ENCODE results near the gene TMEM181.

TMEM181 gene

DNA sequence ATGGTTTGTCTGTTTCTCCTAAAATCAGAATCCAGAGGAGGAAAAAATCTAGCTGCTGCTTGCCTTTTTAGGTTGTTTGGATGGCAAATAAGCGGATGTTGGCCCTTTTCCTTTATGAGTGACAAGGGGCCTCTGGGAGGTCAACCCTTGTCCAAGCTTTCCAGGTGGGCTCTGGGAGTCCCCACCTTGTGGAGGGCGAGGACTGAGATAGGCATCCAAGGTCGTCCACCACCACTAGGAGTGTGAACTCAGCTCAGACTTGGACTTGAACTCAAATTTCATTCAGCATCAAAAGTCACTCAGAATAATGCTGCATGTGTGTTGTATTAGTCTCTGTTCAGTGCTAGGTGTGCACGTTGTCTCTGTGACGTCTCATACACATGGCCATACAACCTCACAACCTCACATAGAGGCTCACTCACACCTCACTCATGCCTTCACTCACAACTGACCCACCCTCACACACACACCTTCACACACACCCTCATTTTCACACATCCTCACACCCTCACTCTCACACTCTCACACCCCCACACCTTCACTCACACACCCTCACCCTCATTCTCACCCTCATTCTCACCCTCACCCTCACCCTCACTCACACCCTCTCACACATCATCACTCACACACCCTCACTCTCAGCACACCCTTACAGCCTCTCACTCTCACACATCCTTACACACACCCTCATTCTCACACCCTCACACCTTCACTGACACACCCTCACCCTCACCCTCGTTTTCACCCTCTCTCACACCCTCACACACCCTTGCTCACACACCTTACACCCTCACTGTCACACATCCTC lies 66.7 kb downstream of the TMEM181 start:
- in situ Hi-C loops (cut with HindIII; ENCODE audit: low pct_ligation_motif_present, low sequenced_read_pairs) = no loop called here
- Histone ChIP-seq H3K27ac (no peak overlapping the region), H3K36me3 (replicated peaks) (peaks cover 39% of the 10 kb centered on the region), H3K4me3 (ENCODE audit: low read depth, low read length) (no peak overlapping the region), H3K27me3 (replicated peaks) (no peaks in the 10 kb centered on the region)
- no peak for DNase-seq
- TF ChIP-seq, protein P1, sequence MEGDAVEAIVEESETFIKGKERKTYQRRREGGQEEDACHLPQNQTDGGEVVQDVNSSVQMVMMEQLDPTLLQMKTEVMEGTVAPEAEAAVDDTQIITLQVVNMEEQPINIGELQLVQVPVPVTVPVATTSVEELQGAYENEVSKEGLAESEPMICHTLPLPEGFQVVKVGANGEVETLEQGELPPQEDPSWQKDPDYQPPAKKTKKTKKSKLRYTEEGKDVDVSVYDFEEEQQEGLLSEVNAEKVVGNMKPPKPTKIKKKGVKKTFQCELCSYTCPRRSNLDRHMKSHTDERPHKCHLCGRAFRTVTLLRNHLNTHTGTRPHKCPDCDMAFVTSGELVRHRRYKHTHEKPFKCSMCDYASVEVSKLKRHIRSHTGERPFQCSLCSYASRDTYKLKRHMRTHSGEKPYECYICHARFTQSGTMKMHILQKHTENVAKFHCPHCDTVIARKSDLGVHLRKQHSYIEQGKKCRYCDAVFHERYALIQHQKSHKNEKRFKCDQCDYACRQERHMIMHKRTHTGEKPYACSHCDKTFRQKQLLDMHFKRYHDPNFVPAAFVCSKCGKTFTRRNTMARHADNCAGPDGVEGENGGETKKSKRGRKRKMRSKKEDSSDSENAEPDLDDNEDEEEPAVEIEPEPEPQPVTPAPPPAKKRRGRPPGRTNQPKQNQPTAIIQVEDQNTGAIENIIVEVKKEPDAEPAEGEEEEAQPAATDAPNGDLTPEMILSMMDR (IDR thresholded peaks at IDR 0.05; ENCODE audit: low read depth, low read length, missing control alignments) = no peak

DNA sequence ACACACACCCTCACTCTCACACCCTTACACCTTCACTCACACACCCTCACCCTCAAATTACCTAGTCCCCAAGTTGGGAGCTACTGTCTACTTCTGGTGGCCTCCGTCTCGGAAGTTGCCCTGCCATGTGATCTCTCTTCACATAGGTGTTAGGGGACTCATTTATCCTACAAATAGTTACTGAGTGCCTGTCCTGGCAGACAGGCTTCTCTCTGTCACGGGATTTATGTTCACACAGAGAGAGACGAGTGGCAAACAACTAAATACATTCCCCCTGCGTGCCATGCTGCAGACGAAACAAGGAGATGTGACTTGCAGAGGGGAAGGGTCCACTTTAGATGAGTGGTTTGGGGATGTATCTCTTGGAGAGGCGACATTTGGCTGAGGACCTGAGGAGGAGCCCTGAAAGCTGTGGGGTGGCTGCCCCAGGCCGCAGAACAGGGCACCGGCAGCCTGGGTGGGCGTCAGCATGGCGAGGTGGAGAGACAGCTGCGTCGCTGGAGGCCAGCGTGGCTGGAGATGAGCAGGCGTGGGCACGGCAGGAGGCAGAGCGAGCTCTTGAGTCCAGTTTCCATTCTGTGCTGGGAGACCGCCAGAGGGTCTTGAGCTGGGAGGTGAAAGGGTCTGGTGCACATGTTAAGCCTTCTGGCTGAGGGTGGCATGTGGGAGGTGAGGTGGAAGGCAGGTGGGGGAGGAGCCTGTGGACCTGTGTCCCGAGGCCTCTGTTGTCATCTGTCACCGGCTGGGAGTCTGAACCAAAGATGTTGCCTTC lies 67.5 kb downstream of the TMEM181 start:
- in situ Hi-C loops (cut with HindIII; ENCODE audit: low pct_ligation_motif_present, low sequenced_read_pairs) = no loop called here
- Histone ChIP-seq H3K4me3 (ENCODE audit: low read depth, low read length) (no peak overlapping the region), H3K36me3 (replicated peaks) (peaks cover 36% of the 10 kb centered on the region), H3K27ac (no peak overlapping the region), H3K27me3 (replicated peaks) (no peaks in the 10 kb centered on the region)
- no peak for DNase-seq
- TF ChIP-seq, protein P1 (IDR thresholded peaks at IDR 0.05; ENCODE audit: low read depth, low read length, missing control alignments) = no peak

DNA sequence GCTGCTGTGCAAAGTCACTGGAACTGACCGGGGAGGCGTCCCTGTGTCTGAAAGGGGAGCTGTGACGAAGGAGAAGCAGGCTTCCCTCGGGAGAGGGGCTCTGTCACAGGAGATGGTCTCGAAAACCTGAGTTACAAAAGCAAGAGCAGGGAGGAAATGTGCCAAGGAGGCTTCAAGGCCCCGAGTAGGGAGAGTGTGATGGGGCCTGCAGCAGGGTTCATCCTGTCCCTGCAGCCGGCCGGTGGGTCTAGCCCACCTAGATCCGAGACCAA lies 68.0 kb downstream of the TMEM181 start:
- DNase-seq = no peak
- Histone ChIP-seq H3K4me3 (ENCODE audit: low read depth, low read length) (no peak overlapping the region), H3K36me3 (replicated peaks) (peaks cover 34% of the 10 kb centered on the region), H3K27ac (no peak overlapping the region), H3K27me3 (replicated peaks) (no peaks in the 10 kb centered on the region)
- in situ Hi-C loops (cut with HindIII; ENCODE audit: low pct_ligation_motif_present, low sequenced_read_pairs) = no loop called here
- TF ChIP-seq, protein P1 (IDR thresholded peaks at IDR 0.05; ENCODE audit: low read depth, low read length, missing control alignments) = no peak

DNA sequence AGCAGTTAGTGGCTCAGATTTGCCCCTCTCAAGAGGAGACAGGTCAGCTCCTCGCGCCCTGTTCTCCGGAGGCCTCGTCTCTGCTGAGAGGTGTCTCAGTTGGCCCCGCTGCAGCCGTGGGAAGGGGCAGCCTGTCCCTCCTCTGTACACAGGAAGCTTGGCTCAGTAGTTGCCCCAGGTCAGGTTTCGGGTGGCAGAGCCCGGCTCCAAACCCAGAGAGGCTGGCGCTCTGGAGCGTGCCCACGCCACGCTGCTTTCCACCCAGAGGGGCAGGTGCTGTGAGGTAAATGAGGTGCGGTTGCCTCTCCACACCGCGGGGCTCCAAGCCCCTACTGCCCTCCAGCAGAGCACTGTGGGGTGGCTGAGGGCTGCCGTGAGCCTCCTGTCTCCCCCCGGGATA lies 68.7 kb downstream of the TMEM181 start:
- H3K4me3 ChIP-seq (ENCODE audit: low read depth, low read length) = no peak overlapping the region
- H3K27me3 ChIP-seq (replicated peaks) = no peaks in the 10 kb centered on the region
- H3K27ac ChIP-seq = no peak overlapping the region
- peaks cover 38% of the 10 kb centered on the region for H3K36me3 ChIP-seq (replicated peaks)
- in situ Hi-C loops (cut with HindIII; ENCODE audit: low pct_ligation_motif_present, low sequenced_read_pairs) = no loop called here
- TF ChIP-seq, protein P1 (IDR thresholded peaks at IDR 0.05; ENCODE audit: low read depth, low read length, missing control alignments) = no peak
- no peak for DNase-seq

DNA sequence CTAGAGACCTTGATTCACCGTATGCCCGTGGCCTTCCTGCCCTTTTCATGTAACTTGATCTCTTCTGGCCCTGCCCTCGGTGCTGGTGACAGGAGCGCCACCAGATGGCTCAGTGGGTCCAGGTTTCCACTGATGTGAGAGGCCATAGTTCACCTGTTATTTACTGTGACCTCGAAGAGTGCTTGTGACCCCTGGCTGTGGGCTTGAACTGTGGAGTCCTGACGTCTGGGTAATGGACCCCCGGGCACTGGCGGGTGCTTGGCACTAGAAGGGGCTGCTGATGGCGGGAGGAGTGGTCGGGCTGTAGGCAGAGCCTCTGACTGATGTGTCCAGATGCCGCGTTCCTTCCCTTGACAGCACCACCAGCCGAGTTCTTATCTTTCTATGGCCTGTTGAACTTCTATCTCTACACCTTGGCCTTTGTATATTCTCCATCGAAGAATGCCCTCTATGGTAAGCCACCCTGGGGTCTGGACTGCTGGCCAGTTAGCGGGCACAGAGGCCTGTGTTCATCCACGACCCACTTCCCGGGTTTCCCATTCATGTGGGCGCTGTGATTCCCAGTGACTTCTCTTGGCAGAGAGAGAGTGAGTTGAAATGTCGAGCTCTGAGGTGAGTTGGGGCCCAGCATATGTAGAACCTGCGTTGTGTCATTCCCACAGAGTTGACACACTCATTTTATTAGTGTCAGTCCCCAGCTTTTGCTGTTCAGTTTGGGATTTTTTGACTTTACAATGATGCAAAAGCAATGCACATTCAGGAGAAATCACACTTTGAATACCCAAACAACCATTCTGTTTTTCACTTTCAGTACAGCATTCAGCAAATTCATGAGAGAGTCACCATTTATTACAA lies 69.7 kb downstream of the TMEM181 start:
- DNase-seq = no peak
- no peak overlapping the region for H3K4me3 ChIP-seq (ENCODE audit: low read depth, low read length)
- peaks cover 38% of the 10 kb centered on the region for H3K36me3 ChIP-seq (replicated peaks)
- TF ChIP-seq, protein P1 (IDR thresholded peaks at IDR 0.05; ENCODE audit: low read depth, low read length, missing control alignments) = peak; percentile 20
- in situ Hi-C loops (cut with HindIII; ENCODE audit: low pct_ligation_motif_present, low sequenced_read_pairs) = no loop called here
- H3K27me3 ChIP-seq (replicated peaks) = no peaks in the 10 kb centered on the region
- no peak overlapping the region for H3K27ac ChIP-seq

Measured in brain microvascular endothelial cell (primary cell).